ENCODE results near the gene TM4SF18.

Gene TM4SF18

GRCh38 chr3:149280671-149281349 is 52.6 kb downstream of the TM4SF18 start:
- no peak for DNase-seq

GRCh38 chr3:149278911-149279310 is 54.5 kb downstream of the TM4SF18 start:
- no peak for DNase-seq

- DNase-seq, result no peak
Measured at GRCh38 chr3:149277331-149277813, 56.1 kb downstream of the TM4SF18 start.

GRCh38 chr3:149276619-149277018 is 56.8 kb downstream of the TM4SF18 start:
- DNase-seq, result no peak

- DNase-seq, result no peak
Measured at GRCh38 chr3:149274220-149274619, 59.2 kb downstream of the TM4SF18 start.

GRCh38 chr3:149273096-149273751 is 60.2 kb downstream of the TM4SF18 start:
- DNase-seq, result peak; percentile 40

- DNase-seq, result no peak
Measured at GRCh38 chr3:149271669-149272068, 61.8 kb downstream of the TM4SF18 start.

GRCh38 chr3:149270180-149270579 is 63.3 kb downstream of the TM4SF18 start:
- DNase-seq, result no peak

GRCh38 chr3:149269687-149270086 is 63.7 kb downstream of the TM4SF18 start:
- no peak for DNase-seq

Data from T1000 (cell line).